SU-DHL-6 (cell line): ENCODE measurements around the gene DLG2.

Source experiments
- H2AFZ ChIP-seq: fragments of 200-600 bp; sonication (generic); 2 replicates; pipeline ENCODE4 v1.6.1; 2014; ENCODE audit warnings: low read depth, mild to moderate bottlenecking, moderate library complexity, mixed read lengths, antibody characterized with exemption, low read length; ENCODE audit not compliant: severe bottlenecking
- H3F3A ChIP-seq: fragments of 200-600 bp; shearing (Covaris generic); 2 replicates; pipeline ENCODE4 v1.6.0; 2016; ENCODE audit warnings: antibody characterized with exemption, mild to moderate bottlenecking; ENCODE audit not compliant: insufficient read depth
- H3K27ac ChIP-seq: fragments of 200-600 bp; sonication (generic); 2 replicates; pipeline ENCODE4 v1.5.1; 2016; ENCODE audit warnings: low read depth, mild to moderate bottlenecking, low read length, moderate library complexity, mixed read lengths
- H3K27me3 ChIP-seq: fragments of 200-600 bp; sonication (generic), shearing (Covaris generic); 2 replicates; pipeline ENCODE4 v1.6.0; 2014; ENCODE audit warnings: mild to moderate bottlenecking, low read length
- H3K36me3 ChIP-seq: fragments of 200-600 bp; sonication (generic); 2 replicates; pipeline ENCODE4 v1.6.1; 2014; ENCODE audit warnings: mild to moderate bottlenecking, low read length, mixed read lengths
- H3K4me2 ChIP-seq: fragments of 300-600, 200-600 bp; shearing (Covaris generic), sonication (generic); 2 replicates; pipeline ENCODE4 v1.6.0; 2014; ENCODE audit warnings: low read length, low read depth, mild to moderate bottlenecking; ENCODE audit not compliant: poor library complexity, severe bottlenecking
- H3K4me3 ChIP-seq: fragments of 200-600 bp; sonication (generic); 2 replicates; pipeline ENCODE4 v1.5.1; 2014; ENCODE audit warnings: antibody characterized with exemption, low read length, mild to moderate bottlenecking, mixed read lengths; ENCODE audit not compliant: insufficient read depth, poor library complexity, severe bottlenecking
- H3K79me2 ChIP-seq: fragments of 200-600 bp; sonication (generic); 2 replicates; pipeline ENCODE4 v1.6.1; 2014; ENCODE audit warnings: mild to moderate bottlenecking, low read length, moderate library complexity; ENCODE audit not compliant: insufficient read depth
- H3K9ac ChIP-seq: fragments of 200-600 bp; sonication (generic); 2 replicates; pipeline ENCODE4 v1.7.0; 2014; ENCODE audit warnings: mild to moderate bottlenecking, low read length
- H3K9me2 ChIP-seq: fragments of 200-600 bp; sonication (generic); replicated peaks from 2 replicates; pipeline ENCODE4 v1.6.1; 2014; ENCODE audit warnings: low read length; ENCODE audit not compliant: insufficient read depth
- H3K9me3 ChIP-seq: fragments of 200-600 bp; sonication (generic); 2 replicates; pipeline ENCODE4 v1.6.1; 2014; ENCODE audit warnings: low read length, mixed read lengths; ENCODE audit not compliant: insufficient read depth
- H4K20me1 ChIP-seq: fragments of 200-600 bp; sonication (generic); 2 replicates; pipeline ENCODE4 v1.6.1; 2014; ENCODE audit warnings: low read depth, mild to moderate bottlenecking, antibody characterized with exemption, low read length, moderate library complexity, mixed read lengths
- CTCF ChIP-seq: fragments of 200-600 bp; sonication (generic); IDR thresholded peaks from one replicate; pipeline ENCODE4 v1.5.1; 2017; ENCODE audit warnings: antibody characterized with exemption, mild to moderate bottlenecking, low read length, moderate library complexity; ENCODE audit not compliant: insufficient read depth, poor library complexity, severe bottlenecking
- EZH2phosphoT487 ChIP-seq: fragments of 200-600 bp; sonication (generic), shearing (Covaris generic); conservative IDR thresholded peaks from 2 replicates; pipeline ENCODE4 v1.6.1; 2018; ENCODE audit warnings: mild to moderate bottlenecking, antibody characterized with exemption, low read length, moderate library complexity, mixed read lengths

DLG2 gene

GRCh38 chr11:85137597-85137996 is 489.5 kb downstream of the DLG2 start:
- H3F3A ChIP-seq: no peaks in the 10 kb centered on the region
- H3K36me3 ChIP-seq: no peaks in the 10 kb centered on the region
- no peaks in the 10 kb centered on the region for H3K27me3 ChIP-seq
- H3K9me2 ChIP-seq: no peaks in the 10 kb centered on the region
- no peak overlapping the region for H3K4me3 ChIP-seq
- no peak overlapping the region for H3K9ac ChIP-seq
- no peak overlapping the region for H3K27ac ChIP-seq
- no peaks in the 10 kb centered on the region for H4K20me1 ChIP-seq
- no peak overlapping the region for H3K4me2 ChIP-seq
- no peaks in the 10 kb centered on the region; the same call in 1 of the 2 replicates for H3K9me3 ChIP-seq
- no peaks in the 10 kb centered on the region for H3K79me2 ChIP-seq
- TF ChIP-seq CTCF (no peak), EZH2phosphoT487 (no peak)
- H2AFZ ChIP-seq: no peak overlapping the region

GRCh38 chr11:85133636-85134035 is 493.5 kb downstream of the DLG2 start:
- no peaks in the 10 kb centered on the region for H3K36me3 ChIP-seq
- no peaks in the 10 kb centered on the region for H3K9me2 ChIP-seq
- H3K27ac ChIP-seq: no peak overlapping the region
- no peak overlapping the region for H3K4me2 ChIP-seq
- no peak overlapping the region for H3K4me3 ChIP-seq
- no peaks in the 10 kb centered on the region for H3K27me3 ChIP-seq
- H2AFZ ChIP-seq: no peak overlapping the region
- H3K79me2 ChIP-seq: no peaks in the 10 kb centered on the region
- no peaks in the 10 kb centered on the region for H3F3A ChIP-seq
- no peak for TF ChIP-seq CTCF
- TF ChIP-seq EZH2phosphoT487: no peak
- no peak overlapping the region for H3K9ac ChIP-seq
- H3K9me3 ChIP-seq: no peaks in the 10 kb centered on the region
- no peaks in the 10 kb centered on the region for H4K20me1 ChIP-seq

GRCh38 chr11:85132851-85133585 is 494.1 kb downstream of the DLG2 start:
- TF ChIP-seq EZH2phosphoT487 (no peak), CTCF (no peak)
- Histone ChIP-seq H3K4me3 (no peak overlapping the region), H3K9me2 (no peaks in the 10 kb centered on the region), H3F3A (no peaks in the 10 kb centered on the region), H2AFZ (no peak overlapping the region), H3K9me3 (no peaks in the 10 kb centered on the region), H4K20me1 (no peaks in the 10 kb centered on the region), H3K4me2 (no peak overlapping the region), H3K36me3 (no peaks in the 10 kb centered on the region), H3K27me3 (no peaks in the 10 kb centered on the region), H3K79me2 (no peaks in the 10 kb centered on the region), H3K27ac (no peak overlapping the region), H3K9ac (no peak overlapping the region)
